ENCODE measurements around the gene ADGRF3. TPM values are rescaled to one million over a fixed set of nuclear protein-coding genes. Genes with fewer than 3 reads are reported as not detected.

ADGRF3 gene
- total RNA-seq, 2 experiments from 2014 or later, result 0.96 to 1.3 TPM

GRCh38 chr2:26387189-26387588 lies 40.6 kb upstream of the ADGRF3 start:
- H3K9me3 Mint-ChIP-seq, result no peaks in the 10 kb centered on the region
- Histone ChIP-seq H3K4me1 (ENCODE audit: insufficient read depth, low read length) (no peaks in the 10 kb centered on the region), H3K4me3 (ENCODE audit: low read length) (no peak overlapping the region), H3K27ac (ENCODE audit: low read depth in 1 of 2, low read length in 2 of 2) (no peak overlapping the region), H3K9me3 (ENCODE audit: control insufficient read depth in 1 of 2, insufficient read depth in 1 of 2, low read length in 2 of 2) (no peaks in the 10 kb centered on the region), H3K27me3 (ENCODE audit: control insufficient read depth in 1 of 2, insufficient read depth in 2 of 2, low read length in 2 of 2) (no peaks in the 10 kb centered on the region), H3K36me3 (ENCODE audit: insufficient read depth, low read length) (peaks cover 56% of the 10 kb centered on the region)
- no peaks in the 10 kb centered on the region for H3K4me1 Mint-ChIP-seq (ENCODE audit: low read depth)
- intact Hi-C loops (cut with DNase I, micrococcal nuclease), result no loop called here
- no peak overlapping the region for H3K4me3 Mint-ChIP-seq
- ChIA-PET POLR2A (no interaction called here), CTCF (no interaction called here)
- ATAC-seq (ENCODE audit: poor library complexity), result no peak
- peaks cover 77% of the 10 kb centered on the region for H3K36me3 Mint-ChIP-seq (ENCODE audit: low read depth)
- TF ChIP-seq CTCF (IDR thresholded peaks at IDR 0.05), result no peak
- no peaks in the 10 kb centered on the region for H3K27me3 Mint-ChIP-seq
- no peak overlapping the region for H3K27ac Mint-ChIP-seq
- DNase-seq, result no peak

- Mint-ChIP-seq H3K9me3 (no peaks in the 10 kb centered on the region), H3K36me3 (ENCODE audit: low read depth) (peaks cover 80% of the 10 kb centered on the region), H3K27me3 (no peaks in the 10 kb centered on the region), H3K27ac (no peak overlapping the region), H3K4me3 (no peak overlapping the region), H3K4me1 (ENCODE audit: low read depth) (no peaks in the 10 kb centered on the region)
- no peak for TF ChIP-seq CTCF (IDR thresholded peaks at IDR 0.05)
- no peaks in the 10 kb centered on the region for H3K9me3 ChIP-seq (ENCODE audit: control insufficient read depth in 1 of 2, insufficient read depth in 1 of 2, low read length in 2 of 2)
- CTCF ChIA-PET, result interaction anchor here (0.6 to 1.4 kb wide), 3 partner anchors 10 to 35 kb away, joined by 3 read pairs; no protein-coding TSS in a partner anchor
- H3K27me3 ChIP-seq (ENCODE audit: control insufficient read depth in 1 of 2, insufficient read depth in 2 of 2, low read length in 2 of 2), result no peaks in the 10 kb centered on the region
- H3K36me3 ChIP-seq (ENCODE audit: insufficient read depth, low read length), result peaks cover 51% of the 10 kb centered on the region
- no peaks in the 10 kb centered on the region for H3K4me1 ChIP-seq (ENCODE audit: insufficient read depth, low read length)
- H3K27ac ChIP-seq (ENCODE audit: low read depth in 1 of 2, low read length in 2 of 2), result no peak overlapping the region
- DNase-seq, result no peak
- intact Hi-C loops (cut with DNase I, micrococcal nuclease), result no loop called here
- no peak overlapping the region for H3K4me3 ChIP-seq (ENCODE audit: low read length)
- ATAC-seq (ENCODE audit: poor library complexity), result no peak
- POLR2A ChIA-PET, result interaction anchor here (0.9 to 1.7 kb wide), 2 partner anchors 37 to 85 kb away, joined by 3 read pairs; no protein-coding TSS in a partner anchor
These were observed 38.0 kb upstream of the ADGRF3 start for GRCh38 chr2:26384597-26384996.

- intact Hi-C loops (cut with DNase I, micrococcal nuclease), result no loop called here
- H3K4me3 ChIP-seq (ENCODE audit: low read length), result no peak overlapping the region
- Mint-ChIP-seq H3K27me3 (no peaks in the 10 kb centered on the region), H3K4me3 (no peak overlapping the region), H3K9me3 (no peaks in the 10 kb centered on the region), H3K4me1 (ENCODE audit: low read depth) (no peaks in the 10 kb centered on the region), H3K36me3 (ENCODE audit: low read depth) (peaks cover 80% of the 10 kb centered on the region), H3K27ac (no peak overlapping the region)
- ChIA-PET POLR2A (no interaction called here), CTCF (interaction anchor here (1.1 to 1.4 kb wide), 2 partner anchors 9 to 18 kb away, joined by 3 read pairs; no protein-coding TSS in a partner anchor)
- no peak for DNase-seq
- no peak for TF ChIP-seq CTCF (IDR thresholded peaks at IDR 0.05)
- ATAC-seq (ENCODE audit: poor library complexity), result no peak
- H3K9me3 ChIP-seq (ENCODE audit: control insufficient read depth in 1 of 2, insufficient read depth in 1 of 2, low read length in 2 of 2), result no peaks in the 10 kb centered on the region
- peaks cover 47% of the 10 kb centered on the region for H3K36me3 ChIP-seq (ENCODE audit: insufficient read depth, low read length)
- H3K4me1 ChIP-seq (ENCODE audit: insufficient read depth, low read length), result no peaks in the 10 kb centered on the region
- H3K27ac ChIP-seq (ENCODE audit: low read depth in 1 of 2, low read length in 2 of 2), result no peak overlapping the region
- H3K27me3 ChIP-seq (ENCODE audit: control insufficient read depth in 1 of 2, insufficient read depth in 2 of 2, low read length in 2 of 2), result no peaks in the 10 kb centered on the region
These were observed 37.6 kb upstream of the ADGRF3 start for GRCh38 chr2:26384183-26384582.
